ENCODE measurements around the gene CCDC9B.

The CCDC9B gene

DNA sequence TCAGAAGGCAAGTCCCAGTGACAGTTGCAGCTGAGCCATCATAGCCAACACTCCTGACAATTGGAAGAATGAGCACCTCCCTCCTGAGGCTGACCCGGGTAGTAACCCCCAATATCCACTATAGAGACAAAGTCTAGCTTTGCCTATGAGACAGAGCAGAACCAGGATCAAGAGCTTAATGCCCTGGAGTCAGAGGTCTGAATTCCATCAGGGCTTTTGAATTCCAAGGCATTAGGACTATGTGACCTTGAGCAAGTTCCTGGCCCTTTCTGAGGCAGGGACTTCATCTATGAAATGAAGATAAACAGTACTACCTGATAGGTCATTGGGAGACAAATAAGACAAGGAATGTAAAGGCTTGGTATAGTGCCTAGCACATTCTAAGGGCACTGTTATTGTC lies 20.3 kb downstream of the CCDC9B start:
- Histone ChIP-seq H3K36me3 (ENCODE audit: control insufficient read depth, insufficient read depth, low read length) (no peaks in the 10 kb centered on the region), H3K9me3 (ENCODE audit: control insufficient read depth, low read length) (no peaks in the 10 kb centered on the region), H3K27me3 (ENCODE audit: control insufficient read depth, insufficient read depth, low read length, poor library complexity, severe bottlenecking) (peaks cover 28% of the 10 kb centered on the region), H3K27ac (ENCODE audit: insufficient read depth, low read depth, low read length, poor library complexity, severe bottlenecking) (no peak overlapping the region), H3K4me1 (ENCODE audit: control insufficient read depth, insufficient read depth, low read length) (peaks cover 14% of the 10 kb centered on the region), H3K4me3 (ENCODE audit: insufficient read depth, low read depth, low read length) (no peak overlapping the region)
- 76 to 82% methylated on average over 1 of the region's 1 CpG for WGBS, 2 experiments

DNA sequence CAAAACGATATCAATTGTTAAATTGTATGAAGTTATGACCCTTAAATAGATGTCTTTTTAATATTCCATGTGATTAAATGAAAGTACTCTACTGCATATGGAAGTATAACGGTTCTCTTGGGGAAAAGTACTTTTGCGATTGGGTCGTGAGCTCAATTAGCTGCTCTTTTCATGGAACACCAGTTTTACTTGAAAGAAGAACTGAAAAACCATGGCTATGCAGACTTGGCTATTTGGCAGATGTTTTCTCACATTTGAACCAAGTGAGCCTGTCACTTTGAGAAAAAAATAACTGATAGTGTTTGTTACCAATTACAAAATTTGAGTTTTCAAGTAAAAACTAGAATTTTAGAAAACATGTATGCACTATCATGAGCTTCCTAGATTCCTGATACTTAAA lies 23.2 kb downstream of the CCDC9B start:
- peaks cover 2% of the 10 kb centered on the region for H3K4me1 ChIP-seq (ENCODE audit: control insufficient read depth, insufficient read depth, low read length)
- no peak overlapping the region for H3K27ac ChIP-seq (ENCODE audit: insufficient read depth, low read depth, low read length, poor library complexity, severe bottlenecking)
- H3K36me3 ChIP-seq (ENCODE audit: control insufficient read depth, insufficient read depth, low read length): no peaks in the 10 kb centered on the region
- H3K4me3 ChIP-seq (ENCODE audit: insufficient read depth, low read depth, low read length): no peak overlapping the region
- WGBS, 2 experiments: 95 to 99% methylated on average over 3 to 4 of the region's 4 CpGs
- no peaks in the 10 kb centered on the region for H3K9me3 ChIP-seq (ENCODE audit: control insufficient read depth, low read length)
- peaks cover 10% of the 10 kb centered on the region for H3K27me3 ChIP-seq (ENCODE audit: control insufficient read depth, insufficient read depth, low read length, poor library complexity, severe bottlenecking)

DNA sequence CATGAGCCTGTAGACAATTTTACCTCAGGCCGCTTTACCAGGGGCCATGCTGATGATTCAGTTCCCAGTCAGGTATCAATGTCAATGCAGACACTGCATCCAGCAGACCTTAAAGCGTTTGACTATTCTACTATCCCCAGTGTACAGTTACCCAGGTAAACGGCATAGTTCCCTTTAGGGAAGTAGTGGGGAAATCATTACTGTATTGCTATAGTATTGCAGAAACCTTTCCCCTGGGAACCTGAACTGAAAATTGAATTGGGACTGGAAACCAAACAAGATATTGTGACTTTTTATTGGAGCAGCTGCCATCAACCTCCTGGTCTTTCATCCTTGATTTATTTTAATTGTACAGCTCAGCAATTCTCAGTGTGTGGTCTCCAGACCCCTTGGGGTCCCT lies 23.8 kb downstream of the CCDC9B start:
- H3K4me1 ChIP-seq (ENCODE audit: control insufficient read depth, insufficient read depth, low read length): no peaks in the 10 kb centered on the region
- H3K4me3 ChIP-seq (ENCODE audit: insufficient read depth, low read depth, low read length): no peak overlapping the region
- no peaks in the 10 kb centered on the region for H3K9me3 ChIP-seq (ENCODE audit: control insufficient read depth, low read length)
- no peak overlapping the region for H3K27ac ChIP-seq (ENCODE audit: insufficient read depth, low read depth, low read length, poor library complexity, severe bottlenecking)
- H3K27me3 ChIP-seq (ENCODE audit: control insufficient read depth, insufficient read depth, low read length, poor library complexity, severe bottlenecking): peaks cover 4% of the 10 kb centered on the region
- H3K36me3 ChIP-seq (ENCODE audit: control insufficient read depth, insufficient read depth, low read length): no peaks in the 10 kb centered on the region
- WGBS, 2 experiments: 90 to 97% methylated on average over 3 of the region's 3 CpGs

DNA sequence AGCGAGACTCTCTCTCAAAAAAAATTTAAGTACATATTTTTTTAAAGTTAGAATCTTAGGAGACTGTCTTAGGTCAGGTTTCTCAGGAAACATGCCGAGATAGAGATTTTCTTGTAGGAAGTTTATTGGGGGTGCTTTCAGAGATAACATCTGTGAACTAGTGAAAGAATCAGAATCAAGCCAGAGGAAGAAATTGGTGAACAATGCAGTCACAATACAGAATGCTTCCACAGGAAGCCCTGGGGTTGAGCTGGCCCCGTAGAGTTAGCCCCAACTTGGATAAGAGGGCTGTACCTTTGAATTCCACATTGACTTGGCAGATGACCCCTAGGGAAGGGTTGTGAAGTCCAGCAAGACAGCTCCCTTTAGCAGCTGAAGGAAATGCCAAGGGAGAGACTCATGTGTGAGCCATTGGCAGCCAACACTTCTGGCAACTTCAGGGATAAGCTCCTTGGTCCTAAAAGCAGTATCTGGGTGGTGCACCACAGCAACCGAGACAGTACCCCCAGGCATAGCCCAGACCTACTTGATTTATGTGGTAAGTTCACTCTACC lies 25.9 kb downstream of the CCDC9B start:
- Histone ChIP-seq H3K9me3 (ENCODE audit: control insufficient read depth, low read length) (no peaks in the 10 kb centered on the region), H3K4me1 (ENCODE audit: control insufficient read depth, insufficient read depth, low read length) (no peaks in the 10 kb centered on the region), H3K27ac (ENCODE audit: insufficient read depth, low read depth, low read length, poor library complexity, severe bottlenecking) (no peak overlapping the region), H3K27me3 (ENCODE audit: control insufficient read depth, insufficient read depth, low read length, poor library complexity, severe bottlenecking) (peaks cover 8% of the 10 kb centered on the region), H3K4me3 (ENCODE audit: insufficient read depth, low read depth, low read length) (no peak overlapping the region), H3K36me3 (ENCODE audit: control insufficient read depth, insufficient read depth, low read length) (no peaks in the 10 kb centered on the region)
- 88 to 89% methylated on average over 4 of the region's 4 CpGs for WGBS, 2 experiments

DNA sequence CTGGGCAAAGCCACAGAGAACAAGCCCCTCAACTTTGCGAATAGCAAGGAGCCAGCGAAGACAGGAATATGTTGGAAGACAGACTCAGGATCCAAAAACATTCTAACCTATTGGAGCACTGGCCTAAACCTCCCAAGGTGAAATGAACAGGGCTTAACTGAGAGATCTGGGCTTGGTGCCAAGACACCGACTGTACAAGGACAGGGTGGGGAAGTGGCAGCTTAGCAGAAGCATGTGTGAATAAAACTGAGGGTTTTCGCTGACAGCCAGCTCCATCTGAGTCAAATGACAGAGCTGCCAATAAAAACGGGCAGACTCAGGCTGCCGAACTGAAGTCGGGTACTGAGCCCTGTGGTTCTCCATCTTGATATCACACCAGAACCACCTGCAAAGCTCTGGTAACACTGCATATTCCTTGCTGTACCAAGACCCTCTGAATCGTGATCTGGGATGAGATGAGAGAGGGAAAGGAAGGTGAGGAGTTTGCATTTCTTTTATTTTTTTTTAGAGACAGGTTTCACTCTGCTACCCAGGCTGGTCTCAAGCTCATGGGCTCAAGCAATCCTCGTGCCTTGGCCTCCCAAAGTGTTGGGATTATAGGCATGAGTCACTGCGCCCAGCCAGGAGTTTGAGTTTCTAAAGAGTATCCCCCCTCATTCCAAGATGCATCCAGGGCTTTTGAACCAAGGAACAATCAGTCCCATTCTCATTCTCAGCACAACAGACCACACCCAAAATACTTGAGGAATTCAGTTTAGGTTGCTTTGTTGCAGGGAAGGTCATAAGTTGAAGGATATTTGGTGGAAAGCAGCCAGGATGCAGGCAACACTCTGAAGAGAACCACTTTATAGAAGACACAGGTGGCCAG lies 27.0 kb downstream of the CCDC9B start:
- Histone ChIP-seq H3K4me1 (ENCODE audit: control insufficient read depth, insufficient read depth, low read length) (peaks cover 8% of the 10 kb centered on the region), H3K27ac (ENCODE audit: insufficient read depth, low read depth, low read length, poor library complexity, severe bottlenecking) (no peak overlapping the region), H3K9me3 (ENCODE audit: control insufficient read depth, low read length) (no peaks in the 10 kb centered on the region), H3K36me3 (ENCODE audit: control insufficient read depth, insufficient read depth, low read length) (no peaks in the 10 kb centered on the region), H3K4me3 (ENCODE audit: insufficient read depth, low read depth, low read length) (no peak overlapping the region), H3K27me3 (ENCODE audit: control insufficient read depth, insufficient read depth, low read length, poor library complexity, severe bottlenecking) (peaks cover 8% of the 10 kb centered on the region)
- WGBS, 2 experiments: 88 to 90% methylated on average over 10 of the region's 10 CpGs

DNA sequence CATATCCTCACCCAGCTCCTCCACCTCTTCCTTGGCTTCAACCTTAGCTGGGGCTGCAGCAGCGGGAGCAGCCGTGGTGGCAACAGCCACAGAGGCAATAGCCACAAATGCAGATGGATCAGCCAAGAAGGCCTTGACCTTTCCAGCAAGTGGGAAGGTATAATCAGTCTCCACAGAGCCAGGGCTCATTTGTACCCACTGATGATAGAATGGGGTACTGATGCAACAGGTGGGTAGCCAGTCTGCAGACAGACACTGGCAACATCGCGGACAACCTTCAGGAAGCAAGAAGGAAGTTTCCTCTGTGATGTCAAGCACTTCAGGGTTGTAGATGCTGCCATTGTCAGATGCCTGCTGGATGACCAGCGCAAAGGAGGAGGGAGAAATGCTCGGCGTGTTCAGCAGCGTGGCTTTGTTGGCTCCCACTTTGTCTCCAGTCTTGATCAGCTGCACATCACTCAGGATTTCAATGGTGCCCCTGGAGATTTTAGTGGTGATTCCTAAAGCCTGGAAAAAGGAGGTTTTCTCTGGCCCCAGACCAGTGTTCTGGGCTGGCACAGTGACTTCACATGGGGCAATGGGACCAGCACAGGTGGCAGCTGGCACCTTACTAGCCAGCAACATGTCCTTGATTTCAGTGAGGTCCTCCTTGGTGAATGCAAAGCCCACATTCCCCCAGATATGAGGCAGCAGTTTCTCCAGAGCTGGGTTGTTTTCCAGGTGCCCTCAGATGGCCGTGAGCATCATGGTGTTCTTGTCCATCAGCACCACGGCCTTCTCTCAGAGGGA lies 28.2 kb downstream of the CCDC9B start:
- no peaks in the 10 kb centered on the region for H3K36me3 ChIP-seq (ENCODE audit: control insufficient read depth, insufficient read depth, low read length)
- H3K27me3 ChIP-seq (ENCODE audit: control insufficient read depth, insufficient read depth, low read length, poor library complexity, severe bottlenecking): peaks cover 8% of the 10 kb centered on the region
- peaks cover 10% of the 10 kb centered on the region for H3K4me1 ChIP-seq (ENCODE audit: control insufficient read depth, insufficient read depth, low read length)
- WGBS, 2 experiments: 90 to 94% methylated on average over 10 of the region's 10 CpGs
- no peak overlapping the region for H3K27ac ChIP-seq (ENCODE audit: insufficient read depth, low read depth, low read length, poor library complexity, severe bottlenecking)
- no peaks in the 10 kb centered on the region for H3K9me3 ChIP-seq (ENCODE audit: control insufficient read depth, low read length)
- H3K4me3 ChIP-seq (ENCODE audit: insufficient read depth, low read depth, low read length): no peak overlapping the region

DNA sequence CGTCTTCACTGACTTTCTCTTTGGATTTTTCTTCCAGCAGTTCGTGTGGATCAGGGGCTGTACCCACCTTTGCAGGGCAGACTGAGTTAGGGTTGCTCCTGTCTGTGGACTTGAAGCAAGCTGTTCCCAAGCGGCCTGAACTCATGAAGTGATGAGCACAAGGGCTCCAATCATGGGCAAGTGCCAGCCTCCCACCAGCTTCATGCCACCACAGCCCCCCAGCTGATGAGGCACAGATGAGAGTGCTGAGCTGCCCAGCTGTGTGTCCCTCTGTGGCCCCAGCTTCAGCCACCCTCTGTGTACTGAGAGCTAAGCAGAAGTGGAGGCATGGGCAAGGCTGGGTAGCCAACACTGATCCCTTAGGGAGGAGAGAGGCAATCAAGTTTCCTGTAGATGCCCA lies 29.7 kb downstream of the CCDC9B start:
- peaks cover 8% of the 10 kb centered on the region for H3K27me3 ChIP-seq (ENCODE audit: control insufficient read depth, insufficient read depth, low read length, poor library complexity, severe bottlenecking)
- no peak overlapping the region for H3K4me3 ChIP-seq (ENCODE audit: insufficient read depth, low read depth, low read length)
- no peak overlapping the region for H3K27ac ChIP-seq (ENCODE audit: insufficient read depth, low read depth, low read length, poor library complexity, severe bottlenecking)
- H3K9me3 ChIP-seq (ENCODE audit: control insufficient read depth, low read length): no peaks in the 10 kb centered on the region
- H3K4me1 ChIP-seq (ENCODE audit: control insufficient read depth, insufficient read depth, low read length): peaks cover 15% of the 10 kb centered on the region
- no peaks in the 10 kb centered on the region for H3K36me3 ChIP-seq (ENCODE audit: control insufficient read depth, insufficient read depth, low read length)
- WGBS, 2 experiments: 70 to 71% methylated on average over 3 of the region's 3 CpGs

DNA sequence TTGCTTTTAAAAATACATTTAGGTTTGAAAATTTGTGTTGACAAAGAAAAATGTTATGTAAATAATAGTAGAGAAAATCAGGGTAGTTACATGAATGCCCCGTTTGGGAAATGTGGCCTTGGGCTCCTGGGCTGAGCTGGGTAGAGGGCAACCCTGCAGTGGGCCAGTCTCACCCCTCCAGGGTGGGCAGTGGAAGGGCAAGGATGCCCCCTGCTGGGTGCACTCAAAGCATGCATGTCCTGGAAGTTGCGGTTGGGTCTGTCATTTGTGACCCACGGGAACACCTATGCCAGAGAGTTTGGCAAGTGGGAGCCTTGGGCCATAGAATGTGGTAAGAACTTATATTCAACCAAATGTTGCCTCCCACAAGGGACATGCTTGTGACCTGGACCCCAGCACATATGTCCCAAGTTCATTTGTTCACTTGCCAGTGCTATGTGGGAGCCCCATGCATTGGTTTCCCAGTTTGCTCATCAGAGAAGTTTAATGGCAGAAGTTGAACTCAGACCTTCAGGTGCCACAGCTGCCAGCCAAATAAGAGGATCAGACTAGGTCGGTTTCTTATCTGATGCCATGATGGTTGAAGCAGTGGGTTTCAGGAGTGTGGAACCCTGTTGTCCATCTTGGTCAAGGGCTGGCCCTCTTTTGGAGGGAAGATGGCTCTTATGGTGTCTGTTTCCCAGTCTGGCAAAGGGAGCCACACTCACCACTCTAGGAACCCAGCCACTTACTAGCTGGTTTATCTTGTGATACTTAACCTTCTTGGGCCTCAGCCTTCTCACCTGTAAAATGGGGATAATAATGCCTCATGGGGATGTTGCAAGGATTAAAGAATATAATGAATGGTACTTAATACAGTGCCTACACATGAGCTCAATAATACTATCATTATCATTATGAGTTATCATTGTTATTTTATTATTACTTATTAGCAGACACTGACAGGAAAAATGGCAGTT lies 30.5 kb downstream of the CCDC9B start:
- H3K27me3 ChIP-seq (ENCODE audit: control insufficient read depth, insufficient read depth, low read length, poor library complexity, severe bottlenecking): peaks cover 8% of the 10 kb centered on the region

DNA sequence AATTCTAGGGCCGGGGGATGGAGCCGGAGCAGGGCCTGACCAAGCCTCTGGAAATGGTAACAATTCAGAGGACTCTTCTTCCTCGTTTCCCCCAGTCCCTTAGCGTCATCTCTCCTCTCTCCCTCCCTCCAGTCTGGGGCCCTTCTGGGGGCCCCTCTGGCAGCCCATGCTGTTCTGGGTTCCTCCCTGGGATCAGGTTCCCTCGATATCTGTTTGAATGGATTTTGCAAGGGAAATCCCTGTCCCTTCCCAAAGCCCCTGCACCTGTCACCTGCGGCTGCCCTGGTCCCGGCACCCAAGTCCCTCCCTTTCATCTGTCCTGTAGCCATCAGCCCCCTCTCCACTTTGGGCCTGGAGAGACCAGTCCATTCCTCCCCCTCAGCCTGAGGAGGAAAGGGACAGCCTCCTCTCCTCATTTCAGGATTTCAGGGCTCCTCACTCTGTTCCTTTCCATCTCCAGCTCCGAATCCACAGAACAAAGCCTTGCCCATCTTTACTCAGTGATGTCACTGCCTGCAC lies 31.3 kb downstream of the CCDC9B start:
- Histone ChIP-seq H3K4me1 (ENCODE audit: control insufficient read depth, insufficient read depth, low read length) (peaks cover 15% of the 10 kb centered on the region), H3K27ac (ENCODE audit: insufficient read depth, low read depth, low read length, poor library complexity, severe bottlenecking) (no peak overlapping the region), H3K27me3 (ENCODE audit: control insufficient read depth, insufficient read depth, low read length, poor library complexity, severe bottlenecking) (peaks cover 8% of the 10 kb centered on the region), H3K9me3 (ENCODE audit: control insufficient read depth, low read length) (no peaks in the 10 kb centered on the region), H3K4me3 (ENCODE audit: insufficient read depth, low read depth, low read length) (no peak overlapping the region), H3K36me3 (ENCODE audit: control insufficient read depth, insufficient read depth, low read length) (no peaks in the 10 kb centered on the region)
- WGBS, 2 experiments: 75 to 79% methylated on average over 8 of the region's 8 CpGs

More for the DNA sequence above, 30.5 kb downstream of the CCDC9B start:
- Histone ChIP-seq H3K9me3 (ENCODE audit: control insufficient read depth, low read length) (no peaks in the 10 kb centered on the region), H3K4me3 (ENCODE audit: insufficient read depth, low read depth, low read length) (no peak overlapping the region), H3K36me3 (ENCODE audit: control insufficient read depth, insufficient read depth, low read length) (no peaks in the 10 kb centered on the region), H3K4me1 (ENCODE audit: control insufficient read depth, insufficient read depth, low read length) (peaks cover 15% of the 10 kb centered on the region), H3K27ac (ENCODE audit: insufficient read depth, low read depth, low read length, poor library complexity, severe bottlenecking) (no peak overlapping the region)
- WGBS, 2 experiments: 21 to 26% methylated on average over 4 of the region's 4 CpGs

All from ectodermal cell (in vitro differentiated cells).